NCI-H128 (cell line): ENCODE data around the gene KLHDC8B.
A peak's percentile ranks its signal among the peaks of the same experiment; 100 is the strongest.

Experiments used
- DNase-seq: peaks from one replicate; lab custom pipeline; 2025; ENCODE audit not compliant: unreplicated experiment; lab: John Stamatoyannopoulos, UW

Gene KLHDC8B

GRCh38 chr3:49171119-49171774 lies at the start of gene KLHDC8B:
KLHDC8B (plus strand) TSS chr3:49171598; CDS start chr3:49172770, 1,172 bp downstream.
- DNase-seq: peak; percentile 33

GRCh38 chr3:49122022-49122421 lies 49.4 kb upstream of the KLHDC8B start:
- no peak for DNase-seq

GRCh38 chr3:49122451-49122850 lies 48.9 kb upstream of the KLHDC8B start:
- DNase-seq: no peak

DNA sequence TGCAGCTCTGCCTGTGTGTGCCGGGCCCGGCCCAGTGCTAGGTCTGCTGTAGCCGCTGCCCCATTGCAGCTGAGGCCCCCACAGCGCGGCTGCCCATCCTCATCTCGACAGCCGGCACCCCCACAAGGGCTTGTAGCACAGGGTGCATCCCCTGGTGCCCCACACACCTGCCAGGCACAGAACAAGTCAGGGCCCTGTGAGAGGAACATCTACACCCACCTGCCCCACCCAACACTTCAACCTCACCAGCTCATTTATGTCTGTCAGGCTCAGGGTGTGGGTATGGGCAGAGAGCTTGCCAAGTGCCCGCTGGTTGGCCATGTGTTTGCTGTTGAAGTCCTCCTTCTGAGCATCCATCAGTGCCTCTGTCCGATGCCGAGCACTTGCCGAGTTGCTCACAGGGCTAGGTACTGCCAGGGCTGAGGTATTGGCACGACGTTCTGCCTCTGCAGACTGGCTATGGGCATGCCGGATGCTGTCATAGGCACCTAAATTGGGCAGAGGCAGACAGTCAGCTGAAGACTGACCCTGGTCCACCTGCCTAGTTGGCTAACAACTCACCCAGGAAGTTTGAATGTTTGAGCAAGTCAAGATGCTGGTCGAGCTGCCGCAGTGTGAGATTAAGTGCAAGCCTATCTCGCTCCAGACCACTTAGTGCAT lies 48.4 kb upstream of the KLHDC8B start:
- DNase-seq: no peak

- no peak for DNase-seq
These were observed 47.7 kb upstream of the KLHDC8B start for GRCh38 chr3:49123687-49124086.

- no peak for DNase-seq
These were observed 47.2 kb upstream of the KLHDC8B start for GRCh38 chr3:49124203-49124602.

GRCh38 chr3:49124991-49125670 lies 46.3 kb upstream of the KLHDC8B start:
- no peak for DNase-seq

DNA sequence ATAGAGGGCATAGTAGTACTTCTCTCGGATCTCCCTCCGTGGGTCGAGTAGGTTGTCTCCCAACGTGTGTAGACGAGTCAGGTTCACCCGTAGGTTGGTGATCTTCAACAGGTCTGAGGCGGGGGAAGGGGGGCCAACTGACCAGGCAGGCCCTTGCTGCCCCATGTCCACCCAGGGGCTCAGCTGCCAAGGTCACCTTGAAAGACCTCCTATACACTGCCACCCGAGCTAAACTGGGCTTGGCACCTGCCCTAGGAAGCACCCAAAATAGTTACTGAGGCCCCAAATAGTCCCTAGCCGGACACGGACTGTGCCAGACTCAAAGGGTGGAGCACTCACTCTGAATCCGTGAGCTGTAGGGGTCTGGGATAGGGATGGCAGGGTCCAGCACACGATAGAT lies 40.4 kb upstream of the KLHDC8B start:
- no peak for DNase-seq

DNA sequence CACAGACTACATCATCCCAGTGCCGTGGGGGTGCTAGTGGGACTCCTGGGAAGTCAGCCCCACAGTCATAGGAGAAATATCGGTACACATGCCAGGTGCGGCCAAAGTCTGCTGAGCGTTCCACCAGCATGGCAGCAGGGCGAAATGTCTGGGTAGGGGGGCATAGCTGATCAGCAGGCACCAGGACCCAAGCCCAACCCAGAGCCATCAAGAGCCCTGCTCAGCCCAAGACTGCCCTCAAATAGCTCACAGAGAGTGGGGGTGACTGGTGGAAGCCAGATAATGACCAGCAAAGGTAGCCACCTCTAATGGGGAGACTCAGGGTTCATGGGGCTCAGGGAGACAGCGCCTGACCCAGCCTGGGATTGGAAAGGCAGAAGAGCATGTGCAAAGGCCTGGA lies 39.8 kb upstream of the KLHDC8B start:
- no peak for DNase-seq

- no peak for DNase-seq
These were observed 39.3 kb upstream of the KLHDC8B start for GRCh38 chr3:49132073-49132436.

DNA sequence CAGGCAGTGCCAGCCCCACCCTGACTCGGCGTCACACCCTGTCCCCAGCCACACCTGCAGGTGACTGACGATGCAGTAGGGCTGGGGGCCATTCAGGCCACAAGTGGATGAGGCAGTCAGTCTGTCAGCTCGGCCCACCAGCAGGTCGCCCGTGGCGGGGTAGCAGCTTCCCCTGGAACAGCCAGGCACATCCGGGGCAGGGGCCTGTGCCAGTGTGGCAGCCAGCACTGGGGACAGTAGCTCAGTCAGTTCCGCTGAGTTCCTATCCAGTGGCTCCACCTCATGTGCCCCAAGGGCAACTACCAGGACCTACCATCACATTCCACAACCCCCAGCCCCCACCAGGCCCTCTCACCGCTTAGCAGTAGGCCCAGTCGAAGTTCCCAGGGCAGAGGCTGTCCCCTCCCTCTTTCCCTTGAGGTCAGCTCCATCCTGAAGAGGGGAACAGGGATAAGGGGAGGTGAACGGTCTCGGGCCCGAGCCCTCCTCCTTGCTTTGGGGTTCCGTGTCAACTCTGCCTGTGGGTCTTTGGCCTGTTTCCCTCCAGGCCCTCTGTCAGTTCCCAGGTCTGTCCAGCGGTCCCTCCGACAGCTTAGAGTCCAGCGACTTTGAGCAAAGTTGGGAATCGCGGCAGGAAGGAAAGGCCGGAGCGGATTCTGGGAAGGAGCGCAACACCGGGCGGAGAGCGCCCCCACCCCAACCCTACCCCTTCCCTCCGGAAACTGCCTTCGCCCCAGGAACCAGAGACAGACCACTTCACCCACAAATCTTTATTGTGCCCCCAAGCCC lies 38.8 kb upstream of the KLHDC8B start, which contains the start of gene LAMB2:
Gene LAMB2 (minus strand): TSS at position 614 of the 789 bp plus-strand sequence. CDS start 183 bp downstream, at position 431.
- peak; percentile 16 for DNase-seq

DNA sequence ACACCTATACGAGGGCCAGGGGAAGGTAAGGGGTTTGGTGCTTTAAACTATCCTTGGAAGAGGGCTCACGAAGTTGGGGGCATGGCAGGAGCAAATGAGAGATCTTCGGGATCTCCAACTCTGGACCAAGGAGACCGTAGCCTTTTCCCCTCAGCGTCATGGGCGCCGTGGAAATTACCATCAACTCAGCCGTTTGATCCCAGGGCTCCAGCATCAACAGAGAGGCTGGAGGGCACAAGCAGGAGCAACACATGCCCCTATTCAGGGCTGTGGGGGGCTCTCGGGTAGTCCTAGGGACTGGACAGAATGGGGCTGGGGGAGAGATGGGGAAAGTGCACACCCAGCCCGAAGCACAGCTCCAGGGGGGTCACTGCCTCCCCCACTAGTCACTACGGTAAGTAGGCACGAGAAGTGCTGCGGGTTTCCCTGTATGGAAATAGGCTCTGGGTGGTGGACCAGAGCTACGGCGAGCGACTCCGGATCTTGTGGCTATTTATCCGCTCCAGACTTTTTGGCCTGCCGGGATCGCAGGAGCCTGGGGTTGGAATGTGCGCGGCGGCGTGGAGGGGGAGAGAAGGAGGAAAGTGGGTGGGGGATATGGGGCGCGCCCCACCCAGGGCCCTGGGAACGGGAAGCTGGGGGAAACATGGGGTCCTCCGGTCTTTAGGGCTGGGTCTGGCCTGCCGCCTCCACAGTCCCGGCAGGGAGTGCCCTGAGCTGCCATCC lies 38.0 kb upstream of the KLHDC8B start:
- peak; percentile 29 for DNase-seq

DNA sequence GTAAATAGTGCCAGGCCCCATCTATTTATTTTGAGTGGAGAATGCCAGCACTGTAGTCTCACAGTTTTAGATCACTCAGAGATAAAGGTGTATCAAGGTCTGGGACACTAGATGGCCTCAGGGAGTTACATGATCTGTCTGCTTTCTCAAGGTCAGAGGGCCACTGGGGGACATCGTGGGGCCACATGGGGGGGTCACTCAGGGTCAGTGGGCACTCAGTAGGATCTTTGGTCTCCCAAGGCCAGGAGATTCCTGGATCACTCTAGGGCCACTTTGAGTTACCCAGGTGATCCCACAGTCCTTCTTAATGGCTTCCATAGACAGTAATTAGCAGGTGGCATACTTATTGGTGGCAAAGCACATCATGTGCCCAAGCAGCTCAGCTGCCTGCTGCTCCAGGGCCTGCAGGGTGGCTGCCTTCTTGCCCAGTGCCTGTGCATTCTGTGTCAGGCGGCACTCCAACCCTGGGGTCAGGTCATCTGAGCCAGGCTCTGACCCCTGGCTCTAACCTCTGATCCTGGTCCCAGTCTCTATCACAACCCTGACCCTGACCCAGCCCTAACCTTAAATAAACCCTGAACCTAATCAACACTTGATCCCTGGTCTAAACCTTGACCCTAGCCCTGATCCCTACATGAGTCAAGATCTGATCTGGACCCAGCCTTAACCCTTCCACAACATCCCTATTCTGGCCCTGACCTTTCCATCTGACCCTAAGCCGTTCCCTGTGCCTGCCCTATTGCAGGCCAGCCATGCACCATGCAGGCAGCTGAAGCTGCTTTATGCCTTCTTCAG lies 36.7 kb upstream of the KLHDC8B start:
- DNase-seq: no peak

DNA sequence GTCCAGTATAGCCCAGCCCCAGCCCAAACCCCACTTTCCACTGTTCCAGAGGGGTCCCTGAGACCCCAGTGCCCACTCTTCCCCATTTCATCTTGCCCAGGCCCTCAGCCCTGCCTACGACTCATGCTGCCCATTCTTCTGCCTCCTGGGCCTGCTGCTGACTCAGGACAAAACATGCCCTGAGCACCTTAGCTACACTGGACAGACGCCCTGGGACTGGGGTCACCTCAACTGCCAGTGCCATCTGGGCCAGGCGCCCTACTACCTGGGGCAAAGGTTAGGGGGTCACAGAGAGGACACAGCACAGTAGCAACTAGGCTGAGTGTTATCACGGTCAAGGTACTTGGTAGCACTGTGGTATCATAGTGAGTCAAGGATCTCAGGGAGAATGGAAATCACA lies 35.9 kb upstream of the KLHDC8B start:
- no peak for DNase-seq

DNA sequence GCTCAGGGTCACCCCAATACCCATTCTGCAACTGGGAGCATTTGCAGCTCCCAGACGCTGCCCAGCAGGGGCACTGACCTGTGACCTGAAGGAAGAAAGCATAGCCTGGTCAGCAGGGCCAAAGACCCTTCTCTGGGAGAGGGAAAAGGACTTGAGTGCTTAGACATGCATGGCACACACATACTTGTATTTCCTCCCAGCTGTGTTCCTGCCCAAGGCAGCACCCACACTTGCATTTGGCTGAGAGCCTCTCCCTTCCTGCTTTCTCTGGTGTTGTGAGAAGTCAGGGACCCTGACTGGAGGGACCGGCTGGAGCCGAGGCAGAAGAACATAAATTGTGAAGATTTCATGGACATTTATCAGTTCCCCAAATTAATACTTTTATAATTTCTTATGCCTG lies 31.3 kb upstream of the KLHDC8B start:
- no peak for DNase-seq

DNA sequence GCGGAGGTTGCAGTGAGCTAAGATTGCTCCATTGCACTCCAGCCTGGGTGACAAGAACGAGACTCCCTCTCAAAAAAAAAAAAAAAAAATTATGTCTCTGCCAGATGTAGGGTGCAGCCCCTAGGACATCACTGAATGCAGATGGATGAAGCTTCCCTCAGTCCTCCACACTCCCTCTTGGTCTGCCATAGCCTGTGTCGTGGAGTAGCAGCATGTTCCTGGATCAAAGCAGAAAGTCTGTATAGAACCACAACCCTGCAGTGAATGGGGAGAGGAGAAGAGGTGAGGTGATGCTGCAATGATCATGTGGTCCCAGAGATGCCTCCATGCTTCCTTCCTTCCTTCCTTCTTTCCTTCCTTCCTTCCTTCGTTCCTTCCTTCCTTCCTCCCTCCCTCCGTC lies 23.2 kb upstream of the KLHDC8B start:
- no peak for DNase-seq

DNA sequence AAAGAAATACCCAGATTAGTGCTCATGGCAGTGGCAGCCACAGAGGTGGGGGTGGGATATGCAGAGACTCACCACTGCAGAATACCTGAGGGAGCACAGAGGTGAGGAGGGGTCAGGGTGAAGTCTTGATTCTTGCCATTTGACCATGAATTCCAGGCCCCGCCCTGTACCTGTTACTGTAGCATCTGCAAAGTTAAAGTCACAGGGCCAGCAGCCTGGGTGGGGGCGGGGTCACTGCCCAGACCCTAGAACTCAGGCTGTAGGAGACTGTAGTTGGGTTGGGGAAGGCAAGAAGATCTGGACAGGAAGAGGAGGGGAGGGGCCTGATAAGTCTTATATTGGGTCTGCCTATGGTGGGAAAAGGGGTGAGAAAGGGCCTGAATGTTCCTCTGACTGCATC lies 19.8 kb upstream of the KLHDC8B start:
- DNase-seq: no peak

DNA sequence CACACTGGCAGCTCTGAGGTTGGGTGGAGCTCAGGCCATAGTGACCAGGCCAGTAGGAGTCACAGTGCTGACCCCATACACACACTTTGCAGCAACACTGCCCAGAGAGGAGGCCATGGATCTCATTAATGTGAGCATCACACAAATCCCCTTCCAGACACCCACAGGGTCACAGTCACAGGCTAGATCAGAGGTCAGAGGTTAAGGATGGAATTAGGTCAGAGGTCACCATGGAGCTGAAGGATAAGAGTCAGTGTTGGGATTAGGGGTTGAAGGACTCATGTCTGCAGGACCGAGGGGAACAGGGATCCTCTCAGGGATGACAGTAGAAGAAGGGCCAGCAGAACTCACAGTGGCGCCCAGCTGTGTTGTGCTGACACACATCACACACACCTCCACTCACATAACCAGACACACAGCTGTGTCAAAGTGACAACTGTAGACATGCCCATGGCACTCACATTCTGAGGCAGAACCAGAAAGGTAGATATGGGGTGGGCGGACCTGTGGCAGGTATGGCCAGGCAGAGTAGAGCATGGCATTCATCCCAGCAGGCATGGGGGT lies 18.0 kb upstream of the KLHDC8B start:
- DNase-seq: no peak

DNA sequence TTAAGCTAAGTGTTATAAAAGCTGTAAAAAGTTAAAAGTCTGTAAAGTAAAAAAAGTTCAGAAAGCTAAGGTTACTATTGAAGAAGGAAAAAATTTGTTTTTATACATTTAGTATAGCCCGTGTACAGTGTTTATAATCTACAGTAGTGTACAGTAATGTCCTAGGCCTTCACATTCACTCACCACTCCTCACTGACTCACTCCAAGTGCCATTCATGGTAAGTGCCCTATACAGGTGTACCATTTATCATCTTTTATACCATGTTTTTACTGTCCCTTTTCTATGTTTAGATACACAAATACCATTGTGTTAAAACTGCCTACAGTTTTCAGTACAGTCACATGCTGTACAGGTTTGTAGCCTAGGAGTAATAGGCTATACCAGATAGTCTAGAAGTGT lies 14.1 kb upstream of the KLHDC8B start:
- no peak for DNase-seq
